ENCODE measurements around the gene CTBP2. TPM values are rescaled to one million over a fixed set of nuclear protein-coding genes. Genes with fewer than 3 reads are reported as not detected.

The CTBP2 gene
- total RNA-seq, 1 donor = 74.3 TPM

- TF ChIP-seq CTCF (IDR thresholded peaks at IDR 0.05; ENCODE audit: insufficient read depth, low read depth, low read length) = no peak
Observed at GRCh38 chr10:125021686-125022344, 138.5 kb downstream of the CTBP2 start.

DNA sequence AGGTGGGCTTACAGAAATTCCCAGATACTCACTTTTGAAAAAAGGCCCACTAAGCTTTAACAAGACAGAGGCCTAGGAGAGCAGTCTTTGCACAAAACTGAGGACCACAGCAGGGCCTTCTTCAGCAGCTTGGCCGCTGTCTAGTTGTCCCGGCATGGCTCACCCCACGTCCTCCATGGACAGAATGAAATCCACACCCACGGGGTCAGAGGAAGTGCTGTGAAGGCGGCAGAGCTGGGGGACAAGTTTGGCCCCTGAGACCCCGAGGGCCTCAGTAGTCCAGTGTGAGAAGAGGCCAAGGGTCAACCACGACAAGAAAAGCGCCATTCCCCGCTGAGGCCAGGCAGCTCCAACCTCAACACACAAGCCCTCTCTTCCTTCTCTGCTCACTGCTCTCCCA, 139.5 kb downstream of the CTBP2 start:
- no peak overlapping the region for H3K4me3 ChIP-seq (ENCODE audit: low read depth, low read length)
- TF ChIP-seq CTCF (IDR thresholded peaks at IDR 0.05; ENCODE audit: insufficient read depth, low read depth, low read length) = no peak
- no peak for DNase-seq (ENCODE audit: low read depth)

More at GRCh38 chr10:125021686-125022344, 138.5 kb downstream of the CTBP2 start:
- DNase-seq (ENCODE audit: low read depth) = no peak
- H3K4me3 ChIP-seq (ENCODE audit: low read depth, low read length) = no peak overlapping the region

- no peak for TF ChIP-seq CTCF (IDR thresholded peaks at IDR 0.05; ENCODE audit: insufficient read depth, low read depth, low read length)
- no peak for DNase-seq (ENCODE audit: low read depth)
Observed at GRCh38 chr10:125020386-125020785, 140.0 kb downstream of the CTBP2 start.

DNA sequence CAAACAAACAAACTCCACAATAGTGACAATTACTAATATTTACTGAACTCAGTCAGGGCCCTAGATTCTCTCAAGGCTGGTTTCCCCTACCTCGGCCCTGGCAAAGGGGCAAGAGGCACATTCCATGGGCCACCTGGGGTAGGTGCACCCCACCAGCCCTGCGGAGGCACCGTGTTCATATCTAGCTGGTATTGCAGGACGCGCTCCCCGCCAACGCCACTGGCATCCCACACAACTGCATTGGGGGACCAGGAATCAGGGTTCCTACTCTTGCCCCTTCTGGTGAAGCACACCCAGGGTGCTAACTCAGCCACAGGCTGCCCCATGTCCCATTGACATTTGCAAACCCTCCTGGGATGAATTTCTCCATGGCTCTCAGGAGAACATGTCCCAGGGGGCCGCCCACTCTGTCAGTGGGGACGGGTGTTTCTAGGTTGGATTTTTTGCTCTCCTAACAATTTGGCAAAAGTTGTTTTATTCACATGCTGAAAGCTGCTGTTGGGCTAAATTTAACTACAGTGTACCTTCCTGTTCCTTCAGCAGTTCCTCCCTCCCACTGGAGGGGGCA, 141.7 kb downstream of the CTBP2 start:
- H3K4me3 ChIP-seq (ENCODE audit: low read depth, low read length) = no peak overlapping the region
- no peak for DNase-seq (ENCODE audit: low read depth)
- TF ChIP-seq CTCF (IDR thresholded peaks at IDR 0.05; ENCODE audit: insufficient read depth, low read depth, low read length) = no peak

More at GRCh38 chr10:125020386-125020785, 140.0 kb downstream of the CTBP2 start:
- no peak overlapping the region for H3K4me3 ChIP-seq (ENCODE audit: low read depth, low read length)

DNA sequence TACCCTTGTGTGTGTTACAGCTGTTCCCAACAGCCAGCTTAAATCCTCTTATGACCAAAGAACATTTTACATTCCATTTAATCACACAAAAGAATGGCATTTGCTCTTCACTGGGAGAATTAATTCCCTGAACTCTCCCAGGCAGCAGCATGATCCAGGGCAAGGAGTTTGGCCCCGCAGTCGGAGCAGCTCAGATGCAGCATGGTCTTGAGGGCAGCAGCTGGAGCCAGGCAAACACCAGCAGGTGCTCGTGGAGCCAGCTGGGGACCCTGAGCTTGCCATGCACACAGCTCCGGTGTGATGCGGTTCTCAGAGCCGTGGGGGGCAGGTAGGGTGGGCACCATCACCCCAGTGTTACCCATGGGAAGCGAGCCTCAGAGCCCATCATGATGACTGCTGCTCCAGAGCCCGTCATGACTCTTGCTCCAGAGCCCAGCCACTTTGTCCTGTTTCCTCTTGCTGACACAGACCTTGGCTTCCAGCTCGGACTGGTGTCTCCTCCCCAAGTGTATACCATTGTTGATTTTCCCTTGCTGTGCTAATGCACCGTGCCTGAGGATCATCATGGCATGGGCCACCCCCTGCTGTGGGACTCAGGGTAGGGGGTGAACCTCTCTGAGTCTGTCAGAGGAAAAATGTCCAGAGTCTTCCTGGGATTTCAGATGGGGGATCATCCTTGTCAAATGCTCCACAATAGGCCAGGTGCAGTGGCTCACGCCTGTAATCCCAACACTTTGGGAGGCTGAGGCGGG, 142.6 kb downstream of the CTBP2 start:
- no peak for DNase-seq (ENCODE audit: low read depth)
- TF ChIP-seq CTCF (IDR thresholded peaks at IDR 0.05; ENCODE audit: insufficient read depth, low read depth, low read length) = no peak
- no peak overlapping the region for H3K4me3 ChIP-seq (ENCODE audit: low read depth, low read length)

GRCh38 chr10:125016611-125017202, 143.7 kb downstream of the CTBP2 start:
- no peak overlapping the region for H3K4me3 ChIP-seq (ENCODE audit: low read depth, low read length)
- no peak for TF ChIP-seq CTCF (IDR thresholded peaks at IDR 0.05; ENCODE audit: insufficient read depth, low read depth, low read length)
- DNase-seq (ENCODE audit: low read depth) = no peak
